Neuronal stem cell (in vitro differentiated cells): ENCODE measurements around the gene OTOGL.
A peak's percentile ranks its signal among the peaks of the same experiment; 100 is the strongest.

Experiments
- DNase-seq: peaks from one replicate; pipeline ENCODE4 v3.0.0-alpha.2; 2013; ENCODE audit warnings: low spot score
- H2AFZ ChIP-seq: one replicate; pipeline ENCODE4 v1.6.1; 2013; ENCODE audit warnings: mild to moderate bottlenecking, low read length, inconsistent platforms
- H2AK5ac ChIP-seq: 2 replicates; pipeline ENCODE4 v1.6.1; 2013; ENCODE audit warnings: low read depth, mild to moderate bottlenecking, inconsistent platforms, low read length, moderate library complexity, mixed read lengths
- H2BK120ac ChIP-seq: 2 replicates; pipeline ENCODE4 v1.6.1; 2013; ENCODE audit warnings: low read depth, mild to moderate bottlenecking, inconsistent platforms, low read length, moderate library complexity, mixed read lengths
- H2BK12ac ChIP-seq: one replicate; pipeline ENCODE4 v1.6.1; 2013; ENCODE audit warnings: low read length, inconsistent platforms
- H2BK15ac ChIP-seq: 2 replicates; pipeline ENCODE4 v1.6.1; 2013; ENCODE audit warnings: mild to moderate bottlenecking, low read length, inconsistent platforms, mixed read lengths
- H2BK5ac ChIP-seq: one replicate; pipeline ENCODE4 v1.6.1; 2013; ENCODE audit warnings: inconsistent platforms, mild to moderate bottlenecking, low read length, moderate library complexity
- H3K14ac ChIP-seq: one replicate; pipeline ENCODE4 v1.6.1; 2013; ENCODE audit warnings: low read length, inconsistent platforms
- H3K18ac ChIP-seq: 2 replicates; pipeline ENCODE4 v1.6.1; 2013; ENCODE audit warnings: low read length, inconsistent platforms
- H3K23ac ChIP-seq: 2 replicates; pipeline ENCODE4 v1.6.1; 2013; ENCODE audit warnings: low read depth, mild to moderate bottlenecking, mixed read lengths, low read length, inconsistent platforms; ENCODE audit not compliant: poor library complexity
- H3K27ac ChIP-seq: replicated peaks from 3 replicates; pipeline ENCODE4 v1.5.1; 2013; ENCODE audit warnings: low read length, inconsistent platforms
- H3K27me3 ChIP-seq, 3 experiments: 2 replicates each; pipeline ENCODE4 v1.6.1; 2013; ENCODE audit warnings: low read length in 3 of 3, mild to moderate bottlenecking in 2 of 3, inconsistent platforms in 1 of 3, low read depth in 1 of 3, mixed read lengths in 1 of 3, moderate library complexity in 1 of 3; ENCODE audit not compliant: control insufficient read depth in 3 of 3, insufficient read depth in 3 of 3
- H3K36me3 ChIP-seq, 2 donors: replicated peaks in 1 of 2; 2 replicates each; pipeline ENCODE4 v1.6.1; 2013; ENCODE audit warnings: low read length in 2 of 2; ENCODE audit not compliant: control insufficient read depth in 2 of 2, insufficient read depth in 2 of 2
- H3K4ac ChIP-seq: 2 replicates; pipeline ENCODE4 v1.6.1; 2013; ENCODE audit warnings: inconsistent platforms, mild to moderate bottlenecking, low read length, moderate library complexity
- H3K4me1 ChIP-seq, 2 donors: 1 replicate in 1 of 2; 2 replicates in 1 of 2; pipeline ENCODE4 v1.6.1; 2013; ENCODE audit warnings: low read length in 2 of 2, low read depth in 1 of 2; ENCODE audit not compliant: control insufficient read depth in 2 of 2, insufficient read depth in 1 of 2
- H3K4me2 ChIP-seq: one replicate; pipeline ENCODE4 v1.6.1; 2013; ENCODE audit warnings: mild to moderate bottlenecking, low read length, inconsistent platforms; ENCODE audit not compliant: insufficient read depth, poor library complexity, severe bottlenecking
- H3K4me3 ChIP-seq, 2 donors: 2 replicates each; pipeline ENCODE4 v1.5.1; 2013; ENCODE audit warnings: low read length in 2 of 2, mild to moderate bottlenecking in 2 of 2, inconsistent platforms in 1 of 2, moderate library complexity in 1 of 2
- H3K79me1 ChIP-seq: one replicate; pipeline ENCODE4 v1.6.1; 2013; ENCODE audit warnings: low read depth, mild to moderate bottlenecking, inconsistent platforms, low read length, moderate library complexity
- H3K9ac ChIP-seq: one replicate; pipeline ENCODE4 v1.6.1; 2013; ENCODE audit warnings: mild to moderate bottlenecking, low read depth, low read length, inconsistent platforms; ENCODE audit not compliant: poor library complexity
- H3K9me3 ChIP-seq, 2 donors: replicated peaks in 1 of 2; 2 replicates each; pipeline versions ENCODE3 to v1.6.1; 2013; ENCODE audit warnings: low read length in 2 of 2, mild to moderate bottlenecking in 2 of 2, inconsistent platforms in 1 of 2, low read depth in 1 of 2, mixed read lengths in 1 of 2, moderate library complexity in 1 of 2; ENCODE audit not compliant: control insufficient read depth in 2 of 2, insufficient read depth in 1 of 2
- H4K8ac ChIP-seq: one replicate; pipeline ENCODE4 v1.6.1; 2013; ENCODE audit warnings: low read depth, mild to moderate bottlenecking, inconsistent platforms, low read length, moderate library complexity
- H4K91ac ChIP-seq: one replicate; pipeline ENCODE4 v1.6.1; 2013; ENCODE audit warnings: low read length, low read depth, mild to moderate bottlenecking, inconsistent platforms; ENCODE audit not compliant: poor library complexity
- WGBS, 2 donors: extraction: QIAGEN DNeasy Blood & Tissue Kit; methylation state at CpG; one replicate each; pipeline ENCODE4 v1.1.7; 2013; ENCODE audit warnings: missing lambda C conversion rate in 2 of 2, mixed read lengths in 1 of 2; ENCODE audit not compliant: insufficient read length in 2 of 2, insufficient replicate concordance in 1 of 2; ENCODE audit errors: extremely low coverage in 2 of 2; 5-methylcytosine and 5-hydroxymethylcytosine counted together

OTOGL gene

GRCh38 chr12:80178846-80179245 is 79.5 kb downstream of the OTOGL start:
- no peaks in the 10 kb centered on the region for H3K79me1 ChIP-seq
- no CpG with 5 or more reads among the region's 3 CpGs for WGBS, 2 donors
- H3K9ac ChIP-seq = no peak overlapping the region
- H4K91ac ChIP-seq = no peak overlapping the region
- H2AFZ ChIP-seq = peak overlapping the region; percentile 3
- H3K36me3 ChIP-seq = no peaks in the 10 kb centered on the region
- H3K9me3 ChIP-seq = no peaks in the 10 kb centered on the region
- no peaks in the 10 kb centered on the region for H3K4me1 ChIP-seq
- no peak overlapping the region for H2BK15ac ChIP-seq
- H2BK5ac ChIP-seq = no peak overlapping the region
- no peak overlapping the region for H3K4ac ChIP-seq
- no peak overlapping the region for H3K27ac ChIP-seq
- no peaks in the 10 kb centered on the region for H3K27me3 ChIP-seq
- no peak overlapping the region for H2BK12ac ChIP-seq
- H2AK5ac ChIP-seq = no peak overlapping the region
- no peak overlapping the region for H3K14ac ChIP-seq
- no peak overlapping the region for H3K4me3 ChIP-seq
- H2BK120ac ChIP-seq = no peak overlapping the region
- H3K18ac ChIP-seq = no peak overlapping the region
- H3K4me2 ChIP-seq = no peak overlapping the region
- H4K8ac ChIP-seq = no peak overlapping the region
- DNase-seq = no peak
- no peak overlapping the region for H3K23ac ChIP-seq

- no peaks in the 10 kb centered on the region for H3K9me3 ChIP-seq
- H2BK12ac ChIP-seq = no peak overlapping the region
- no peak overlapping the region for H2BK5ac ChIP-seq
- no peak overlapping the region for H3K4me3 ChIP-seq
- H3K79me1 ChIP-seq = no peaks in the 10 kb centered on the region
- no peak overlapping the region for H3K18ac ChIP-seq
- WGBS, 2 donors = no CpG with 5 or more reads among the region's 2 CpGs
- H2BK120ac ChIP-seq = no peak overlapping the region
- H3K9ac ChIP-seq = no peak overlapping the region
- H3K27me3 ChIP-seq = no peaks in the 10 kb centered on the region
- no peak overlapping the region for H3K4ac ChIP-seq
- H2AFZ ChIP-seq = no peak overlapping the region
- no peak overlapping the region for H3K23ac ChIP-seq
- no peak overlapping the region for H3K14ac ChIP-seq
- no peak for DNase-seq
- H3K4me2 ChIP-seq = no peak overlapping the region
- H3K27ac ChIP-seq = no peak overlapping the region
- peaks cover 2 to 5% of the 10 kb centered on the region in 2 donors for H3K4me1 ChIP-seq
- no peak overlapping the region for H2AK5ac ChIP-seq
- H2BK15ac ChIP-seq = no peak overlapping the region
- no peak overlapping the region for H4K8ac ChIP-seq
- no peaks in the 10 kb centered on the region for H3K36me3 ChIP-seq
- H4K91ac ChIP-seq = no peak overlapping the region
These were observed 84.6 kb downstream of the OTOGL start for GRCh38 chr12:80183939-80184338.

GRCh38 chr12:80184926-80185325 is 85.6 kb downstream of the OTOGL start:
- Histone ChIP-seq H3K79me1 (no peaks in the 10 kb centered on the region), H2BK12ac (no peak overlapping the region), H3K9ac (no peak overlapping the region), H4K8ac (no peak overlapping the region), H2BK120ac (no peak overlapping the region), H3K4me1 (peaks cover 2 to 5% of the 10 kb centered on the region in 2 donors), H4K91ac (no peak overlapping the region), H3K18ac (no peak overlapping the region), H3K14ac (no peak overlapping the region), H3K4me3 (no peak overlapping the region), H2AK5ac (no peak overlapping the region), H3K4me2 (no peak overlapping the region), H3K27me3 (no peaks in the 10 kb centered on the region), H2BK5ac (no peak overlapping the region), H3K27ac (no peak overlapping the region), H2AFZ (no peak overlapping the region), H3K9me3 (no peaks in the 10 kb centered on the region), H2BK15ac (no peak overlapping the region), H3K4ac (no peak overlapping the region), H3K36me3 (no peaks in the 10 kb centered on the region), H3K23ac (no peak overlapping the region)
- no CpG with 5 or more reads among the region's 2 CpGs for WGBS, 2 donors
- DNase-seq = no peak

- peak; percentile 56 for DNase-seq
- Histone ChIP-seq H2BK12ac (no peak overlapping the region), H3K27ac (no peak overlapping the region), H3K23ac (no peak overlapping the region), H3K4me3 (no peak overlapping the region), H3K4me1 (peaks cover 2 to 5% of the 10 kb centered on the region in 2 donors), H3K79me1 (no peaks in the 10 kb centered on the region), H4K8ac (no peak overlapping the region), H2BK5ac (no peak overlapping the region), H2AFZ (peak overlapping the region; percentile 67), H3K9me3 (no peaks in the 10 kb centered on the region), H2BK15ac (no peak overlapping the region), H2BK120ac (no peak overlapping the region), H3K14ac (no peak overlapping the region), H4K91ac (no peak overlapping the region), H3K36me3 (no peaks in the 10 kb centered on the region), H3K27me3 (no peaks in the 10 kb centered on the region), H3K4ac (no peak overlapping the region), H3K18ac (no peak overlapping the region), H3K4me2 (no peak overlapping the region), H3K9ac (no peak overlapping the region), H2AK5ac (no peak overlapping the region)
- WGBS, 2 donors = no CpG with 5 or more reads among the region's 2 CpGs
These were observed 87.4 kb downstream of the OTOGL start for GRCh38 chr12:80186727-80187217.
